H1 (cell line): ENCODE measurements around the gene DLL4. TPM values are rescaled to one million over a fixed set of nuclear protein-coding genes. Genes with fewer than 3 reads are reported as not detected.

Experiments used
- CTCF ChIA-PET: fragments of 300-600 bp; sonication (Branson Sonifier 250); formaldehyde crosslinking; loops from one replicate; lab custom pipeline; 2021; ENCODE audit not compliant: partially characterized antibody; lab: Charles Lee
- POLR2A ChIA-PET: fragments of 300-600 bp; sonication (Branson Sonifier 250); formaldehyde crosslinking; loops from one replicate; lab custom pipeline; 2021; ENCODE audit warnings: inconsistent platforms; ENCODE audit not compliant: partially characterized antibody; lab: Charles Lee
- DNase-seq, 2 experiments: peaks; one replicate each; pipeline versions ENCODE4 v3.0.0 to v3.0.0-alpha.2; 2010 to 2022; ENCODE audit warnings: low spot score in 2 of 2, low read depth in 1 of 2, mixed read lengths in 1 of 2
- FAIRE-seq: peaks from 2 replicates; lab custom pipeline; 2011; peaks lifted over from hg19 to GRCh38; lab: Jason Lieb, UNC
- H2AFZ ChIP-seq: 2 replicates; pipeline ENCODE4 v1.8.1; 2012; ENCODE audit warnings: low read length, inconsistent platforms
- H2AK5ac ChIP-seq: 2 replicates; pipeline ENCODE4 v1.6.1; 2013; ENCODE audit warnings: low read depth, low read length
- H2BK120ac ChIP-seq: replicated peaks from 2 replicates; pipeline ENCODE3; 2013; ENCODE audit warnings: low read depth, low read length, inconsistent platforms
- H2BK12ac ChIP-seq: 2 replicates; pipeline ENCODE4 v1.6.1; 2013; ENCODE audit warnings: low read depth, low read length
- H2BK15ac ChIP-seq: 2 replicates; pipeline ENCODE4 v1.6.1; 2013; ENCODE audit warnings: low read length
- H2BK20ac ChIP-seq: 2 replicates; pipeline ENCODE4 v1.6.1; 2013; ENCODE audit warnings: low read length
- H2BK5ac ChIP-seq: 2 replicates; pipeline ENCODE4 v1.6.1; 2013; ENCODE audit warnings: low read depth, low read length
- H3K14ac ChIP-seq: 2 replicates; pipeline ENCODE4 v1.6.1; 2013; ENCODE audit warnings: inconsistent platforms; ENCODE audit not compliant: insufficient read length
- H3K18ac ChIP-seq: 2 replicates; pipeline ENCODE4 v1.6.1; 2013; ENCODE audit warnings: low read length; ENCODE audit errors: extremely low read depth
- H3K23ac ChIP-seq: 2 replicates; pipeline ENCODE4 v1.6.1; 2013; ENCODE audit warnings: inconsistent platforms; ENCODE audit not compliant: insufficient read length
- H3K23me2 ChIP-seq: 2 replicates; pipeline ENCODE4 v1.6.1; 2013; ENCODE audit warnings: low read depth, low read length
- H3K27ac ChIP-seq: 2 replicates; pipeline ENCODE4 v1.6.1; 2011; ENCODE audit warnings: low read depth, low read length, inconsistent platforms
- H3K27me3 ChIP-seq, 4 experiments: replicated peaks in 1 of 4; 1 replicate in 1 of 4; 2 replicates in 3 of 4; pipeline versions ENCODE4 v1.6.1 to v1.8.1; 2011 to 2013; ENCODE audit warnings: low read length in 3 of 4, mild to moderate bottlenecking in 3 of 4, inconsistent platforms in 2 of 4, mixed read lengths in 2 of 4, moderate library complexity in 1 of 4; ENCODE audit not compliant: control insufficient read depth in 3 of 4, insufficient read depth in 3 of 4; ENCODE audit errors: extremely low read depth in 1 of 4
- H3K36me3 ChIP-seq, 4 experiments: 2 replicates each; pipeline versions ENCODE4 v1.6.1 to v1.8.1; 2011 to 2013; ENCODE audit warnings: mild to moderate bottlenecking in 4 of 4, low read length in 3 of 4, moderate library complexity in 2 of 4, control low read depth in 1 of 4, inconsistent platforms in 1 of 4; ENCODE audit not compliant: insufficient read depth in 4 of 4, control insufficient read depth in 2 of 4
- H3K4ac ChIP-seq: replicated peaks from 2 replicates; pipeline ENCODE3; 2013; ENCODE audit warnings: low read length, low read depth, mixed read lengths, inconsistent platforms; ENCODE audit not compliant: insufficient read length
- H3K4me1 ChIP-seq, 4 experiments: replicated peaks in 1 of 4; 1 replicate in 1 of 4; 2 replicates in 3 of 4; pipeline versions ENCODE4 v1.6.1 to v1.8.1; 2011 to 2013; ENCODE audit warnings: low read length in 3 of 4, inconsistent platforms in 2 of 4, mixed read lengths in 1 of 4; ENCODE audit not compliant: insufficient read depth in 4 of 4, control insufficient read depth in 3 of 4
- H3K4me2 ChIP-seq, 2 experiments: 2 replicates each; pipeline versions ENCODE4 v1.6.1 to v1.8.1; 2011 to 2013; ENCODE audit warnings: low read depth in 2 of 2, low read length in 2 of 2, control low read depth in 1 of 2, inconsistent platforms in 1 of 2, mild to moderate bottlenecking in 1 of 2; ENCODE audit not compliant: insufficient read depth in 1 of 2
- H3K4me3 ChIP-seq, 4 experiments: fragments of 200-600, 300-600 bp in 1 of 4; sonication (generic), shearing (Covaris generic), sonication (Bioruptor Twin) in 1 of 4; 2 replicates each; pipeline versions ENCODE4 v1.5.1 to v1.8.1; 2011 to 2016; ENCODE audit warnings: low read length in 4 of 4, low read depth in 3 of 4, control low read depth in 2 of 4, inconsistent platforms in 2 of 4, mild to moderate bottlenecking in 2 of 4, mixed read lengths in 1 of 4, moderate library complexity in 1 of 4; ENCODE audit not compliant: insufficient read depth in 2 of 4; ENCODE audit errors: extremely low read depth in 1 of 4
- H3K56ac ChIP-seq: replicated peaks from 2 replicates; pipeline ENCODE3; 2013; ENCODE audit warnings: low read depth, mild to moderate bottlenecking, mixed read lengths, low read length, inconsistent platforms; ENCODE audit not compliant: insufficient read length
- H3K79me1 ChIP-seq: 2 replicates; pipeline ENCODE4 v1.6.1; 2013; ENCODE audit warnings: low read depth, low read length, control low read depth
- H3K79me2 ChIP-seq, 2 experiments: 2 replicates each; pipeline versions ENCODE4 v1.6.1 to v1.8.1; 2012 to 2013; ENCODE audit warnings: low read length in 2 of 2, mild to moderate bottlenecking in 2 of 2, inconsistent platforms in 1 of 2; ENCODE audit not compliant: insufficient read depth in 2 of 2, control insufficient read depth in 1 of 2
- H3K9ac ChIP-seq, 4 experiments: replicated peaks in 1 of 4; 1 replicate in 1 of 4; 2 replicates in 3 of 4; pipeline versions ENCODE4 v1.6.1 to v1.8.1; 2011 to 2013; ENCODE audit warnings: low read depth in 3 of 4, low read length in 3 of 4, control low read depth in 2 of 4, mild to moderate bottlenecking in 2 of 4, moderate library complexity in 2 of 4, inconsistent platforms in 1 of 4; ENCODE audit errors: extremely low read depth in 1 of 4
- H3K9me3 ChIP-seq, 2 experiments: 2 replicates each; pipeline versions ENCODE4 v1.6.1 to v1.8.1; 2012 to 2013; ENCODE audit warnings: mild to moderate bottlenecking in 2 of 2, moderate library complexity in 2 of 2, control low read depth in 1 of 2, inconsistent platforms in 1 of 2, low read depth in 1 of 2, low read length in 1 of 2, mixed read lengths in 1 of 2; ENCODE audit not compliant: insufficient read depth in 2 of 2
- H4K20me1 ChIP-seq, 2 experiments: replicated peaks in 1 of 2; 2 replicates each; pipeline versions ENCODE3 to v1.8.1; 2011 to 2013; ENCODE audit warnings: inconsistent platforms in 2 of 2, low read length in 2 of 2, mild to moderate bottlenecking in 1 of 2; ENCODE audit not compliant: insufficient read depth in 2 of 2, control insufficient read depth in 1 of 2
- H4K5ac ChIP-seq: 2 replicates; pipeline ENCODE4 v1.6.1; 2013; ENCODE audit warnings: low read length, low read depth, mixed read lengths, inconsistent platforms; ENCODE audit not compliant: insufficient read length
- H4K8ac ChIP-seq: 2 replicates; pipeline ENCODE4 v1.8.0; 2013; ENCODE audit warnings: mild to moderate bottlenecking, moderate library complexity, low read length, inconsistent platforms; ENCODE audit not compliant: insufficient read depth; ENCODE audit errors: extremely low read depth
- H4K91ac ChIP-seq: replicated peaks from 2 replicates; pipeline ENCODE3; 2013; ENCODE audit warnings: low read length, mixed read lengths, inconsistent platforms; ENCODE audit not compliant: insufficient read length
- CEBPB ChIP-seq: IDR thresholded peaks from 2 replicates; pipeline ENCODE4 v1.6.1; 2012; ENCODE audit warnings: low read depth, low read length
- EP300 ChIP-seq, 2 experiments: IDR thresholded peaks; 1 replicate in 1 of 2; 2 replicates in 1 of 2; pipeline ENCODE4 v1.6.1; 2011 to 2012; ENCODE audit warnings: low read depth in 2 of 2, low read length in 2 of 2, mild to moderate bottlenecking in 2 of 2, borderline replicate concordance in 1 of 2, inconsistent platforms in 1 of 2, moderate library complexity in 1 of 2
- TCF12 ChIP-seq: IDR thresholded peaks from 2 replicates; pipeline ENCODE4 v1.6.1; 2011; ENCODE audit warnings: low read depth, mild to moderate bottlenecking, low read length
- WGBS, 2 experiments: shearing (Covaris generic) in 1 of 2; methylation state at CpG; one replicate each; pipeline versions ENCODE4 v1.1.6 to v1.1.7; 2013 to 2015; ENCODE audit warnings: low lambda C conversion rate in 2 of 2, mixed read lengths in 2 of 2, inconsistent platforms in 1 of 2, low coverage in 1 of 2, missing lambda C conversion rate in 1 of 2; ENCODE audit not compliant: insufficient replicate concordance in 2 of 2, insufficient coverage in 1 of 2, insufficient read length in 1 of 2; ENCODE audit errors: extremely low coverage in 1 of 2, missing lambda C conversion rate in 1 of 2; 5-methylcytosine and 5-hydroxymethylcytosine counted together
- polyA plus RNA-seq, 7 experiments: library from polyadenylated mRNA; depleted of rRNA in 3 of 7; stranded (reverse) in 5 of 7; unstranded in 2 of 7; fragments of >200 nt in 5 of 7; fragments of 200-250 nt in 2 of 7; gene quantifications; 1 replicate in 5 of 7; 2 replicates in 1 of 7; 4 replicates in 1 of 7; pipeline versions ENCODE4 v1.2.1 to v1.2.3, GENCODE V29; 2011 to 2013; ENCODE audit warnings: missing spikeins in 2 of 7, mixed read lengths in 2 of 7
- total RNA-seq: library from RNA; stranded (reverse); fragmentation: NEBNext Ultra II Directional; extraction: Animal tissue kit (Norgen Biotek cat#: 25700); gene quantifications from 2 replicates; pipeline ENCODE4 v1.2.1, GENCODE V29; 2021

DLL4 gene
- total and polyA plus RNA-seq, 2 of the 8 experiments (the other 6 are each of a cell fraction or from before 2014, with no cell fraction given): 0.23 to 0.60 TPM

- H3K4ac ChIP-seq: no peak overlapping the region
- no peaks in the 10 kb centered on the region for H3K79me1 ChIP-seq
- no peaks in the 10 kb centered on the region for H3K9me3 ChIP-seq
- no peak for TF ChIP-seq EP300 (IDR thresholded peaks at IDR 0.05; ENCODE audit: borderline replicate concordance in 1 of 2, low read depth in 2 of 2, low read length in 2 of 2)
- TF ChIP-seq CEBPB: no peak
- TF ChIP-seq TCF12: no peak
- TF ChIP-seq, all 59 proteins: peak for 0
- Histone ChIP-seq H3K4me1 (peaks cover 3 to 22% (median 9%) of the 10 kb centered on the region in 4 experiments), H4K91ac (no peak overlapping the region), H3K56ac (no peak overlapping the region), H3K23ac (no peak overlapping the region), H3K36me3 (no peaks in the 10 kb centered on the region), H3K27ac (no peak overlapping the region), H3K79me2 (no peaks in the 10 kb centered on the region), H2BK20ac (no peak overlapping the region), H3K9ac (no peak overlapping the region; a peak in 1 of 7 replicates), H2BK12ac (no peak overlapping the region; the same call in 1 of the 2 replicates), H4K20me1 (peaks cover 2 to 14% of the 10 kb centered on the region in 2 experiments), H2BK5ac (no peak overlapping the region), H2AFZ (no peak overlapping the region), H3K4me3 (no peak overlapping the region), H3K14ac (no peak overlapping the region), H2BK15ac (no peak overlapping the region), H3K18ac (no peak overlapping the region), H3K23me2 (peaks cover 21% of the 10 kb centered on the region; the same call in 1 of the 2 replicates), H3K27me3 (peaks cover 38 to 73% (median 62%) of the 10 kb centered on the region in 4 experiments), H2BK120ac (no peak overlapping the region), H3K4me2 (no peak overlapping the region), H4K5ac (no peak overlapping the region), H2AK5ac (no peak overlapping the region), H4K8ac (no peak overlapping the region)
- DNase-seq: no peak
- ChIA-PET CTCF (interaction anchor here (0.8 to 33.1 kb wide), 11 partner anchors 7 to 125 kb away, joined by 3 to 619 read pairs (median 10); partner anchors contain the start of genes CHAC1, DLL4, DNAJC17 and VPS18), POLR2A (interaction anchor here (1.9 to 43.8 kb wide), 4 partner anchors 14 to 36 kb away, joined by 4 to 1505 read pairs (median 89); partner anchors contain the start of gene CHAC1)
- 67% methylated on average over 8 of the region's 8 CpGs; no CpG with 5 or more reads in 1 of the 2 experiments for WGBS, 2 experiments
- no peak for FAIRE-seq
Observed at GRCh38 chr15:40932156-40932555, 3.0 kb downstream of the DLL4 start.
